ENCODE results near the gene RECK.

RECK gene

GRCh38 chr9:36092509-36093215 is 55.9 kb downstream of the RECK start:
- ChIA-PET POLR2A (no interaction called here), CTCF (interaction anchor here (0.9 kb wide), 1 partner anchor 11 kb away, joined by 3 read pairs; no protein-coding TSS in a partner anchor)
- DNase-seq (ENCODE audit: extremely low spot score): no peak
- TF ChIP-seq CTBP1 (IDR thresholded peaks at IDR 0.05; ENCODE audit: borderline replicate concordance) (no peak), TARDBP (IDR thresholded peaks at IDR 0.05) (no peak), SUZ12 (IDR thresholded peaks at IDR 0.05) (no peak), L3MBTL2 (conservative IDR thresholded peaks at IDR 0.05) (no peak), ELF4 (IDR thresholded peaks at IDR 0.05) (no peak), SP1 (IDR thresholded peaks at IDR 0.05) (no peak), FOXK2 (IDR thresholded peaks at IDR 0.05) (no peak), HDGF (IDR thresholded peaks at IDR 0.05; ENCODE audit: borderline replicate concordance) (no peak), LEF1 (IDR thresholded peaks at IDR 0.05; ENCODE audit: borderline replicate concordance) (no peak), BHLHE40 (IDR thresholded peaks at IDR 0.05; ENCODE audit: borderline replicate concordance) (no peak), NFRKB (IDR thresholded peaks at IDR 0.05) (no peak), FOXM1 (IDR thresholded peaks at IDR 0.05; ENCODE audit: borderline replicate concordance) (no peak), PKNOX1 (IDR thresholded peaks at IDR 0.05) (no peak), ZNF384 (IDR thresholded peaks at IDR 0.05) (no peak), FOXA1 (IDR thresholded peaks at IDR 0.05) (no peak), ARNT (IDR thresholded peaks at IDR 0.05) (no peak)

GRCh38 chr9:36093384-36093783 is 56.7 kb downstream of the RECK start:
- TF ChIP-seq NFRKB (IDR thresholded peaks at IDR 0.05) (no peak), SP1 (IDR thresholded peaks at IDR 0.05) (no peak), TARDBP (IDR thresholded peaks at IDR 0.05) (no peak), FOXA1 (IDR thresholded peaks at IDR 0.05) (no peak), FOXM1 (IDR thresholded peaks at IDR 0.05; ENCODE audit: borderline replicate concordance) (no peak), BHLHE40 (IDR thresholded peaks at IDR 0.05; ENCODE audit: borderline replicate concordance) (no peak), PKNOX1 (IDR thresholded peaks at IDR 0.05) (no peak), HDGF (IDR thresholded peaks at IDR 0.05; ENCODE audit: borderline replicate concordance) (no peak), LEF1 (IDR thresholded peaks at IDR 0.05; ENCODE audit: borderline replicate concordance) (no peak), L3MBTL2 (conservative IDR thresholded peaks at IDR 0.05) (no peak), ARNT (IDR thresholded peaks at IDR 0.05) (no peak), FOXK2 (IDR thresholded peaks at IDR 0.05) (no peak), CTBP1 (IDR thresholded peaks at IDR 0.05; ENCODE audit: borderline replicate concordance) (no peak), ZNF384 (IDR thresholded peaks at IDR 0.05) (no peak), ELF4 (IDR thresholded peaks at IDR 0.05) (no peak), SUZ12 (IDR thresholded peaks at IDR 0.05) (no peak)
- DNase-seq (ENCODE audit: extremely low spot score): no peak
- ChIA-PET POLR2A (no interaction called here), CTCF (no interaction called here)

- POLR2A ChIA-PET: no interaction called here
- no peak for TF ChIP-seq TARDBP (IDR thresholded peaks at IDR 0.05)
- TF ChIP-seq FOXM1 (IDR thresholded peaks at IDR 0.05; ENCODE audit: borderline replicate concordance): no peak
- no peak for TF ChIP-seq L3MBTL2 (conservative IDR thresholded peaks at IDR 0.05)
- no peak for TF ChIP-seq HDGF (IDR thresholded peaks at IDR 0.05; ENCODE audit: borderline replicate concordance)
- TF ChIP-seq BHLHE40 (IDR thresholded peaks at IDR 0.05; ENCODE audit: borderline replicate concordance): no peak
- TF ChIP-seq SUZ12 (IDR thresholded peaks at IDR 0.05): no peak
- no peak for TF ChIP-seq CTBP1 (IDR thresholded peaks at IDR 0.05; ENCODE audit: borderline replicate concordance)
- TF ChIP-seq LEF1 (IDR thresholded peaks at IDR 0.05; ENCODE audit: borderline replicate concordance): no peak
- TF ChIP-seq ARNT (IDR thresholded peaks at IDR 0.05): no peak
- TF ChIP-seq NFRKB (IDR thresholded peaks at IDR 0.05): no peak
- TF ChIP-seq PKNOX1 (IDR thresholded peaks at IDR 0.05): no peak
- no peak for TF ChIP-seq ZNF384 (IDR thresholded peaks at IDR 0.05)
- no peak for TF ChIP-seq ELF4 (IDR thresholded peaks at IDR 0.05)
- no peak for TF ChIP-seq FOXK2 (IDR thresholded peaks at IDR 0.05)
- no peak for TF ChIP-seq SP1 (IDR thresholded peaks at IDR 0.05)
- TF ChIP-seq FOXA1 (IDR thresholded peaks at IDR 0.05): no peak
- CTCF ChIA-PET: interaction anchor here (0.6 kb wide), 1 partner anchor 90 kb away, joined by 3 read pairs; no protein-coding TSS in a partner anchor
- no peak for DNase-seq (ENCODE audit: extremely low spot score)
These were observed 63.0 kb downstream of the RECK start for GRCh38 chr9:36099718-36100117.

GRCh38 chr9:36100532-36100931 is 63.8 kb downstream of the RECK start:
- ChIA-PET CTCF (no interaction called here), POLR2A (no interaction called here)
- no peak for DNase-seq (ENCODE audit: extremely low spot score)
- TF ChIP-seq ZNF384 (IDR thresholded peaks at IDR 0.05) (no peak), ARNT (IDR thresholded peaks at IDR 0.05) (no peak), L3MBTL2 (conservative IDR thresholded peaks at IDR 0.05) (no peak), ELF4 (IDR thresholded peaks at IDR 0.05) (no peak), LEF1 (IDR thresholded peaks at IDR 0.05; ENCODE audit: borderline replicate concordance) (no peak)

GRCh38 chr9:36101916-36102741 is 65.4 kb downstream of the RECK start:
- POLR2A ChIA-PET: interaction anchor here (0.7 kb wide), 1 partner anchor 88 kb away, joined by 3 read pairs; the partner anchor contains the start of gene CLTA
- CTCF ChIA-PET: interaction anchor here (0.7 to 2.1 kb wide), 9 partner anchors 12 to 234 kb away, joined by 3 to 11 read pairs (median 5); no protein-coding TSS in a partner anchor
- no peak for DNase-seq (ENCODE audit: extremely low spot score)
- TF ChIP-seq L3MBTL2 (conservative IDR thresholded peaks at IDR 0.05): no peak
- TF ChIP-seq ZNF384 (IDR thresholded peaks at IDR 0.05): no peak
- no peak for TF ChIP-seq TARDBP (IDR thresholded peaks at IDR 0.05)
- TF ChIP-seq BHLHE40 (IDR thresholded peaks at IDR 0.05; ENCODE audit: borderline replicate concordance): no peak
- TF ChIP-seq LEF1 (IDR thresholded peaks at IDR 0.05; ENCODE audit: borderline replicate concordance): no peak

Data from HEK293T (cell line).